ENCODE results near the gene ZNF19.
"Not testable (repeated sequence)": the region's sequence is repeated elsewhere in the genome, so short reads cannot be mapped to it uniquely, and the experiment has no call there.

DNA sequence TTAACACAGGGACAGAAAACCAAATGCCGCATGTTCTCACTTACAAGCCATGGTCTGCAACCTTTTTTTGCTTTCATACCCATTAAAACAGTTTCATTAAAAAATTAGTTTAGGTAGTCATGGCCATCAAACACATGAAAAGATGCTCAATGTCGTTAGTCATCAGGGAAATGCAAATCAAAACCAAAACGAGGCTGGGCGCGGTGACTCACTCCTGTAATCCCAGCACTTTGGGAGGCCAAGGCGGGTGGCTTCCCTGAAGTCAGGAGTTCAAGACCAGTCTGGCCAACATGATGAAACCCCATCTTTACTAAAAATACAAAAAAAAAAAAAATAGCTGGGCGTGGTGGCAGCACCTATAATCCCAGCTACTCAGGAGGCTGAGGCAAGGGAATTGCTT lies 14.9 kb upstream of the ZNF19 start:
- TF ChIP-seq, protein P1, sequence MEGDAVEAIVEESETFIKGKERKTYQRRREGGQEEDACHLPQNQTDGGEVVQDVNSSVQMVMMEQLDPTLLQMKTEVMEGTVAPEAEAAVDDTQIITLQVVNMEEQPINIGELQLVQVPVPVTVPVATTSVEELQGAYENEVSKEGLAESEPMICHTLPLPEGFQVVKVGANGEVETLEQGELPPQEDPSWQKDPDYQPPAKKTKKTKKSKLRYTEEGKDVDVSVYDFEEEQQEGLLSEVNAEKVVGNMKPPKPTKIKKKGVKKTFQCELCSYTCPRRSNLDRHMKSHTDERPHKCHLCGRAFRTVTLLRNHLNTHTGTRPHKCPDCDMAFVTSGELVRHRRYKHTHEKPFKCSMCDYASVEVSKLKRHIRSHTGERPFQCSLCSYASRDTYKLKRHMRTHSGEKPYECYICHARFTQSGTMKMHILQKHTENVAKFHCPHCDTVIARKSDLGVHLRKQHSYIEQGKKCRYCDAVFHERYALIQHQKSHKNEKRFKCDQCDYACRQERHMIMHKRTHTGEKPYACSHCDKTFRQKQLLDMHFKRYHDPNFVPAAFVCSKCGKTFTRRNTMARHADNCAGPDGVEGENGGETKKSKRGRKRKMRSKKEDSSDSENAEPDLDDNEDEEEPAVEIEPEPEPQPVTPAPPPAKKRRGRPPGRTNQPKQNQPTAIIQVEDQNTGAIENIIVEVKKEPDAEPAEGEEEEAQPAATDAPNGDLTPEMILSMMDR (IDR thresholded peaks at IDR 0.05; ENCODE audit: low read length), result not testable (repeated sequence)
- not testable (repeated sequence) for TF ChIP-seq EZH2phosphoT487 (IDR thresholded peaks at IDR 0.05; ENCODE audit: low read length)
